Ovary (tissue), 9 donors: ENCODE measurements around the gene PRPF38A. TPM values are rescaled to one million over a fixed set of nuclear protein-coding genes. Genes with fewer than 3 reads are reported as not detected.

Source experiments
- DNase-seq, 5 donors: peaks; one replicate each; pipeline ENCODE4 v3.0.0-alpha.2; 2019 to 2020
- H3K27ac ChIP-seq, 2 donors: fragments of 200-600 bp; one replicate each; pipeline versions ENCODE4 v1.5.1 to v1.8.0; 2019 to 2022
- H3K27me3 ChIP-seq: fragments of 200-600 bp; one replicate; pipeline ENCODE4 v1.8.0; 2022
- H3K36me3 ChIP-seq: fragments of 200-600 bp; sonication (generic); one replicate; pipeline ENCODE4 v1.5.1; 2019
- H3K4me1 ChIP-seq: one replicate; pipeline ENCODE4 v1.8.1; 2013; ENCODE audit warnings: mild to moderate bottlenecking, moderate library complexity; ENCODE audit not compliant: insufficient read depth
- H3K4me3 ChIP-seq: fragments of 200-600 bp; sonication (generic); one replicate; pipeline ENCODE4 v1.5.1; 2017
- H3K9me3 ChIP-seq, 2 donors: fragments of 200-600 bp in 1 of 2; sonication (generic) in 1 of 2; one replicate each; pipeline versions ENCODE4 v1.5.1 to v1.8.1; 2013 to 2019; ENCODE audit warnings: mild to moderate bottlenecking in 1 of 2, moderate library complexity in 1 of 2
- CTCF ChIP-seq, 3 donors: fragments of 450-650 bp in 2 of 3; fragments of 200-600 bp in 1 of 3; IDR thresholded peaks; one replicate each; pipeline versions ENCODE4 v1.5.1 to v1.8.0; 2016 to 2022; ENCODE audit warnings: antibody characterized with exemption in 3 of 3, mild to moderate bottlenecking in 1 of 3
- EP300 ChIP-seq: sonication (generic); formaldehyde crosslinking; IDR thresholded peaks from one replicate; pipeline ENCODE4 v1.6.1; 2017; ENCODE audit warnings: antibody characterized with exemption
- POLR2A ChIP-seq: fragments of 450-650 bp; IDR thresholded peaks from one replicate; pipeline ENCODE4 v1.6.1; 2017; ENCODE audit warnings: antibody characterized with exemption, mild to moderate bottlenecking, moderate library complexity
- WGBS, 3 donors: extraction: QIAGEN DNeasy Blood & Tissue Kit in 1 of 3; methylation state at CpG; one replicate each; pipeline versions ENCODE4 v1.1.5 to v1.1.7; 2013 to 2017; 5-methylcytosine and 5-hydroxymethylcytosine counted together
- intact Hi-C, 4 donors: fragments of 100-400 bp; cut with DNase I; formaldehyde crosslinking; loops; one replicate each; pipeline versions ENCODE4 v1.11.0 to v1.15.1; 2022 to 2023
- polyA plus RNA-seq, 2 donors: library from polyadenylated mRNA; stranded (reverse); fragments of 200-250 nt in 1 of 2; fragments of 350-450 nt in 1 of 2; fragmentation: Illumina TruSeq in 1 of 2; extraction: RNeasy Lipid Tissue Mini Kit (QIAGEN cat#74804) in 1 of 2; gene quantifications; one replicate each; pipeline ENCODE4 v1.2.3, GENCODE V29; 2013 to 2014
- total RNA-seq, 7 donors: library from RNA; depleted of rRNA in 2 of 7; stranded (reverse); fragments of >200 nt in 2 of 7; fragmentation: NEBNext Ultra II Directional in 3 of 7; extraction: Animal tissue kit (Norgen Biotek cat#: 25700) in 3 of 7; gene quantifications; one replicate each; pipeline versions ENCODE4 v1.1.0 to v1.2.4, GENCODE V29; 2016 to 2023
- donor health status: DM: no; HTN: no; CAD: no; lungs with moderate emphysema.
- donor health status: DM: no; HTN: no; CAD: no.
- donor health status: Bipolar disorder and iron deficiency.
- donor health status: DM: yes; HTN: yes; CAD: no.
- donor health status: DM: no; HTN: no; CAD: no.
- donor health status: DM: yes; HTN: yes; CAD: no.

Gene PRPF38A
- total and polyA plus RNA-seq, 9 donors = 17.7 to 66.0 (median 51.2) TPM

- TF ChIP-seq POLR2A = no peak
- no peak for TF ChIP-seq EP300
- TF ChIP-seq CTCF (IDR thresholded peaks at IDR 0.05) = no peak
- 67 to 78% (median 69%) methylated on average over 7 of the region's 7 CpGs for whole genome bisulfite sequencing, 3 donors
- H3K27ac ChIP-seq = no peak overlapping the region
- intact Hi-C loops = no loop called here
- no peaks in the 10 kb centered on the region for H3K9me3 ChIP-seq
- H3K36me3 ChIP-seq = no peaks in the 10 kb centered on the region
- H3K4me3 ChIP-seq = no peak overlapping the region
- no peaks in the 10 kb centered on the region for H3K4me1 ChIP-seq
- H3K27me3 ChIP-seq = no peaks in the 10 kb centered on the region
- DNase-seq = no peak
Observed at GRCh38 chr1:52436817-52437216, 32.4 kb downstream of the PRPF38A start.

GRCh38 chr1:52439976-52440375 is 35.6 kb downstream of the PRPF38A start:
- TF ChIP-seq EP300 (no peak), POLR2A (no peak), CTCF (IDR thresholded peaks at IDR 0.05) (no peak)
- H3K27ac ChIP-seq = no peak overlapping the region
- no peaks in the 10 kb centered on the region for H3K36me3 ChIP-seq
- intact Hi-C loops = no loop called here
- no peaks in the 10 kb centered on the region for H3K4me1 ChIP-seq
- no peak overlapping the region for H3K4me3 ChIP-seq
- DNase-seq = no peak
- H3K9me3 ChIP-seq = no peaks in the 10 kb centered on the region
- 96% methylated on average over 4 of the region's 4 CpGs for WGBS, 3 donors
- no peaks in the 10 kb centered on the region for H3K27me3 ChIP-seq

GRCh38 chr1:52444463-52444862 is 40.1 kb downstream of the PRPF38A start:
- no peak for DNase-seq
- intact Hi-C loops = no loop called here
- no peaks in the 10 kb centered on the region for H3K27me3 ChIP-seq
- 68 to 72% (median 69%) methylated on average over 2 of the region's 2 CpGs for WGBS, 3 donors
- no peak overlapping the region for H3K4me3 ChIP-seq
- H3K36me3 ChIP-seq = no peaks in the 10 kb centered on the region
- TF ChIP-seq POLR2A = no peak
- TF ChIP-seq EP300 = no peak
- TF ChIP-seq CTCF (IDR thresholded peaks at IDR 0.05) = no peak
- H3K27ac ChIP-seq = no peak overlapping the region
- no peaks in the 10 kb centered on the region for H3K9me3 ChIP-seq
- H3K4me1 ChIP-seq = no peaks in the 10 kb centered on the region

- Histone ChIP-seq H3K27ac (no peak overlapping the region), H3K9me3 (no peaks in the 10 kb centered on the region), H3K4me3 (no peak overlapping the region), H3K36me3 (no peaks in the 10 kb centered on the region), H3K27me3 (no peaks in the 10 kb centered on the region), H3K4me1 (no peaks in the 10 kb centered on the region)
- no peak for TF ChIP-seq CTCF (IDR thresholded peaks at IDR 0.05)
- intact Hi-C loops = no loop called here
- no peak for DNase-seq
- WGBS, 3 donors = 89 to 98% (median 92%) methylated on average over 1 of the region's 1 CpG
Observed at GRCh38 chr1:52454127-52454526, 49.7 kb downstream of the PRPF38A start.

GRCh38 chr1:52454779-52455178 is 50.4 kb downstream of the PRPF38A start:
- H3K4me1 ChIP-seq = no peaks in the 10 kb centered on the region
- intact Hi-C loops = no loop called here
- 95 to 98% (median 96%) methylated on average over 2 of the region's 2 CpGs for WGBS, 3 donors
- H3K4me3 ChIP-seq = no peak overlapping the region
- H3K9me3 ChIP-seq = no peaks in the 10 kb centered on the region
- no peak overlapping the region for H3K27ac ChIP-seq
- DNase-seq = no peak
- H3K27me3 ChIP-seq = no peaks in the 10 kb centered on the region
- TF ChIP-seq POLR2A (no peak), EP300 (no peak), CTCF (IDR thresholded peaks at IDR 0.05) (no peak)
- H3K36me3 ChIP-seq = no peaks in the 10 kb centered on the region
